Mesothelial cell of epicardium (in vitro differentiated cells): ENCODE data around the gene ELK4. TPM values are rescaled to one million over a fixed set of nuclear protein-coding genes. Genes with fewer than 3 reads are reported as not detected.
A peak's percentile ranks its signal among the peaks of the same experiment; 100 is the strongest.
"Not testable (repeated sequence)": the region's sequence is repeated elsewhere in the genome, so short reads cannot be mapped to it uniquely, and the experiment has no call there.

Source experiments
- DNase-seq, 2 experiments: peaks; one replicate each; pipeline ENCODE4 v3.0.0; 2021; ENCODE audit warnings: low spot score in 2 of 2; ENCODE audit not compliant: unreplicated experiment in 2 of 2
- H3K27ac Mint-ChIP-seq: 2 replicates; pipeline ENCODE4 v1.8.0; 2021; ENCODE audit warnings: mixed read lengths
- H3K27me3 Mint-ChIP-seq: 2 replicates; pipeline ENCODE4 v1.8.0; 2021; ENCODE audit warnings: low read depth, mixed read lengths
- H3K36me3 Mint-ChIP-seq: 2 replicates; pipeline ENCODE4 v1.8.0; 2021; ENCODE audit warnings: mixed read lengths
- H3K4me1 Mint-ChIP-seq: 2 replicates; pipeline ENCODE4 v1.8.0; 2021; ENCODE audit warnings: mixed read lengths
- H3K4me3 Mint-ChIP-seq: 2 replicates; pipeline ENCODE4 v1.8.0; 2021; ENCODE audit warnings: mild to moderate bottlenecking, moderate library complexity, mixed read lengths
- H3K9me3 Mint-ChIP-seq: 2 replicates; pipeline ENCODE4 v1.8.0; 2021; ENCODE audit warnings: mixed read lengths
- total RNA-seq: library from RNA; stranded (reverse); gene quantifications from 3 replicates; pipeline ENCODE4 v1.2.1, GENCODE V29; 2021
- TF ChIP-seq, protein P1 (sequence below): fragments of 200-600 bp; sonication (generic); IDR thresholded peaks from one replicate; pipeline ENCODE4 v1.5.0; 2021; ENCODE audit warnings: antibody characterized with exemption; ENCODE audit not compliant: unreplicated experiment

Gene ELK4
- total RNA-seq, 1 donor from 2014 or later, result 36.8 TPM

DNA sequence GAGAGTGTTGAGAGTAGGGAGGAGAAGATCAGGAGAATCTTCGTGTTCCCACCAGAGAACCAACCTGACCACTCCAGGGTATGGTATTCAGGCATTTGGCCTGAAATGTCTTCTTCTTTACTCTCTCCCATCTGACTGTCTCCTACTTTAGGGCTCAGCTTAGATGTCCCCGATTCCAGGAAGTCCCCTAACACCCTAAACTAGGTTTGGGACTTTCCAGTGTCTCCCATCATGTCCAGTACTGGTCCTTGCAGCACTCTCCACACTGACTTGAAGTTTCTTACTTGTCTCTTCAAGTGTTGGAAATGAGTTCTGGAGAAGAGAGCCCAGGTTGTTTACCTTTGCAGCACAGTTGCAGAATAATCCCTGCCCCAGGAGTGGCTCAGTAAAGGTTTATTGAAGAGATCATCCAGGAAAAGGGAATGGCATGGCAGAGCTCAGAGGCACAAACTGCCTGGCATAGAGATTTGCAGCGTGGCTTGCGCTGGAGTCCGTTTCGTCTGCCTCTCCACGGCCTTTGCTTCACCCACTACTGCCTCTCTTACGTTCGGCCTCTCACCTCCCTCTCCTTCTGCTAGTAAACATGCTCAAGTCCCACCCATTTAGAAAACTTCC lies 6.2 kb upstream of the ELK4 start:
- Mint-ChIP-seq H3K27ac (no peak overlapping the region), H3K4me1 (peaks cover 16% of the 10 kb centered on the region), H3K36me3 (no peaks in the 10 kb centered on the region), H3K27me3 (no peaks in the 10 kb centered on the region), H3K9me3 (no peaks in the 10 kb centered on the region), H3K4me3 (no peak overlapping the region)
- DNase-seq, result no peak
- TF ChIP-seq, protein P1, sequence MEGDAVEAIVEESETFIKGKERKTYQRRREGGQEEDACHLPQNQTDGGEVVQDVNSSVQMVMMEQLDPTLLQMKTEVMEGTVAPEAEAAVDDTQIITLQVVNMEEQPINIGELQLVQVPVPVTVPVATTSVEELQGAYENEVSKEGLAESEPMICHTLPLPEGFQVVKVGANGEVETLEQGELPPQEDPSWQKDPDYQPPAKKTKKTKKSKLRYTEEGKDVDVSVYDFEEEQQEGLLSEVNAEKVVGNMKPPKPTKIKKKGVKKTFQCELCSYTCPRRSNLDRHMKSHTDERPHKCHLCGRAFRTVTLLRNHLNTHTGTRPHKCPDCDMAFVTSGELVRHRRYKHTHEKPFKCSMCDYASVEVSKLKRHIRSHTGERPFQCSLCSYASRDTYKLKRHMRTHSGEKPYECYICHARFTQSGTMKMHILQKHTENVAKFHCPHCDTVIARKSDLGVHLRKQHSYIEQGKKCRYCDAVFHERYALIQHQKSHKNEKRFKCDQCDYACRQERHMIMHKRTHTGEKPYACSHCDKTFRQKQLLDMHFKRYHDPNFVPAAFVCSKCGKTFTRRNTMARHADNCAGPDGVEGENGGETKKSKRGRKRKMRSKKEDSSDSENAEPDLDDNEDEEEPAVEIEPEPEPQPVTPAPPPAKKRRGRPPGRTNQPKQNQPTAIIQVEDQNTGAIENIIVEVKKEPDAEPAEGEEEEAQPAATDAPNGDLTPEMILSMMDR, result no peak

- Mint-ChIP-seq H3K4me1 (peaks cover 23% of the 10 kb centered on the region), H3K27me3 (no peaks in the 10 kb centered on the region), H3K4me3 (no peak overlapping the region), H3K27ac (peak overlapping the region; percentile 27), H3K9me3 (no peaks in the 10 kb centered on the region), H3K36me3 (no peaks in the 10 kb centered on the region)
- TF ChIP-seq, protein P1, result no peak
- no peak for DNase-seq
Measured at GRCh38 chr1:205636732-205637131, 4.9 kb upstream of the ELK4 start.

DNA sequence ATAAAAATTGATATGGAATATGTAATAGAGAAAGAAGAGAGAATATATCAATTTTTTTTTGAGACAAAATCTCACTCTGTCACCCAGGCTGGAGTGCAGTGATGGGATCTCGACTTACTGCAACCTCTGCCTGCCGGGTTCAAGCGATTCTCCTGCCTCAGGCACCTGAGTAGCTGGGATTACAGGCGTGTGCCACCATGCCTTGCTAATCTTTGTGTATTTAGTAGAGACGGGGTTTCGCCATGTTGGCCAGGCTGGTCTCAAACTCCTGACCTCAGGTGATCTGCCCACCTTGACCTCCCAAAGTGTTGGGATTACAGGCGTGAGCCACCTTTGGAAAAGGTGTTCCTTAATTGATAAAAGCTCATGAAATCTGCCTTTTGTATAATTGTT lies 4.3 kb upstream of the ELK4 start:
- not testable (repeated sequence) for H3K27me3 Mint-ChIP-seq, H3K36me3 Mint-ChIP-seq, DNase-seq, H3K4me3 Mint-ChIP-seq, H3K9me3 Mint-ChIP-seq, H3K27ac Mint-ChIP-seq
- peaks cover 23% of the 10 kb centered on the region for H3K4me1 Mint-ChIP-seq

GRCh38 chr1:205633421-205633976 lies 1.7 kb upstream of the ELK4 start:
- Mint-ChIP-seq H3K36me3 (no peaks in the 10 kb centered on the region), H3K4me3 (peak overlapping the region; percentile 36), H3K4me1 (peaks cover 37% of the 10 kb centered on the region), H3K27ac (peak overlapping the region; percentile 56), H3K9me3 (no peaks in the 10 kb centered on the region), H3K27me3 (no peaks in the 10 kb centered on the region)
- TF ChIP-seq, protein P1, result no peak
- no peak for DNase-seq

DNA sequence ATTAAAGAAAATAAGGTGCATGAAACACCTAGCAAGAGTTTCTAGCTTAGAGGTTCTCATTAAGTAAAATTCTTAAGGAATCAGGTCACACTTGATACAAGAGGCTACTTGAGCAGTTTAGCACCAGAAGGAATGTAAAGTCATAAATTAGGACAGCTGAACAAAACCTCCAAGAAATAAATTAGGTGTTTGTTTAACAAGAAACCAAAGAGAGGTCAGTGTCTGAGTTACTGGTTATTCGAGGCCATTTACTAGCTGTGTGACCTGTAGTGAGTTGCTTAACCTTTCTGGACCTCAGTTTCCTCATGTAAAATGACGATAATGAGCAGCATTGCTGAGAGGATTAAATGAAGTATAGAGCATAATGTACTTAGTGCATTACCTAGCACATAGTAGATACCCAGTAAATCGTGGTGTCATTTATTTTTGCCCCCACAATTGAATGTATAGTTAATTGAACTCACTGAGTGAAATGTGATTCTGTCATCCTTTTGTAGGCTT lies 908 bp upstream of the ELK4 start:
- H3K4me3 Mint-ChIP-seq, result peak overlapping the region; percentile 83
- H3K27ac Mint-ChIP-seq, result peak overlapping the region; percentile 97
- no peaks in the 10 kb centered on the region for H3K27me3 Mint-ChIP-seq
- H3K4me1 Mint-ChIP-seq, result peaks cover 37% of the 10 kb centered on the region
- H3K9me3 Mint-ChIP-seq, result no peaks in the 10 kb centered on the region
- H3K36me3 Mint-ChIP-seq, result no peaks in the 10 kb centered on the region
- DNase-seq, result no peak
- TF ChIP-seq, protein P1, result no peak

DNA sequence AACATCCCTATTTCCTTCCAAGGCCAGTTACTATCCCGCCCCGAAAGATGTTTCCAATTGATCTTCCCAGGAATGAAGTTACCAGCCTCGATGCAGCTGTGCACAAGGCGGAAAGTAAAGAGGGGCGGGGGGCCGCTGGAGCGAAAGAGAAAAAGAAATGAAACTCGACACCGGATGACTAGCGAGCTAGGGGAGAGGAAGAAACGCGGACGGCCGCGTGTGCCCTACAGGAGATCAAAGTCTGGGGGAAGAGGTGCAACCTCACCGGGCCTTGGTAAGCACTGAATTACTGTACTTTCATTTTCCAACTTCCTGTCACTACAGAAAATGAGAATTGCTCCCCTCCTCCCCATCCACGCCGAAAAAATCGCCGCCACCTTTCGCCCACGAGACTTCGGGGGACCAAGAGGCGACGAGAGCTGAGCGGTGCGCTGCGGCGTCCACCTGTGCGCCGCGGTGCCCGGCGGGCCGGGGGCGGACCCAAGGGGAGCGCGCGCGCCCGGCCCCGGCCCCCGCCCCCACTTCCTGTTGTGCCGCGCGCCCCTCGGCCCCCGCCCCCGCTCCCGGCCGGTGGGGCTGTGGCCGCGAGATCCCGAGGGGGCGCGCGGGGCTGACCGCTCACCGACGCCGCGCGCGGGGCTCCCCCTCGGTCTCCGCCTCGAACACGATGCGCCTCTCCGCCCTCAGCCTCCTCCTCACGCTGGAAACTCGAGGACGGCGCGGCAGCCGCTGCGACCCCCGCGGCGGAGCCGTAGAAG lies 622 bp downstream of the ELK4 start:
- peak; percentile 59 to 75 for DNase-seq
- no peaks in the 10 kb centered on the region for H3K27me3 Mint-ChIP-seq
- H3K4me1 Mint-ChIP-seq, result peaks cover 24% of the 10 kb centered on the region

More for the DNA sequence above, 622 bp downstream of the ELK4 start:
- Mint-ChIP-seq H3K9me3 (no peaks in the 10 kb centered on the region), H3K36me3 (no peaks in the 10 kb centered on the region), H3K27ac (peak overlapping the region; percentile 98), H3K4me3 (peak overlapping the region; percentile 88)
- TF ChIP-seq, protein P1, result no peak
